Measurements from ENCODE around the gene FPR2. TPM values are rescaled to one million over a fixed set of nuclear protein-coding genes. Genes with fewer than 3 reads are reported as not detected.

FPR2 gene
- total RNA-seq, 1 donor = not detected

GRCh38 chr19:51750400-51751094 is 10.4 kb upstream of the FPR2 start:
- H3K4me3 ChIP-seq (ENCODE audit: low read depth, low read length) = no peak overlapping the region
- TF ChIP-seq CTCF (IDR thresholded peaks at IDR 0.05; ENCODE audit: insufficient read depth, low read length) = no peak
- DNase-seq (ENCODE audit: low read depth) = no peak

- peak; percentile 25 for DNase-seq (ENCODE audit: low read depth)
- TF ChIP-seq CTCF (IDR thresholded peaks at IDR 0.05; ENCODE audit: insufficient read depth, low read length) = no peak
- H3K4me3 ChIP-seq (ENCODE audit: low read depth, low read length) = no peak within 1 kb of the TSS
Measured at GRCh38 chr19:51751655-51752054, 9.3 kb upstream of the FPR2 start, which contains the start of gene FPR1. TSS of gene FPR1 (minus strand) at chr19:51751878. CDS start at chr19:51746994, 4,884 bp downstream.

- H3K4me3 ChIP-seq (ENCODE audit: low read depth, low read length) = no peak overlapping the region
- TF ChIP-seq CTCF (IDR thresholded peaks at IDR 0.05; ENCODE audit: insufficient read depth, low read length) = no peak
- DNase-seq (ENCODE audit: low read depth) = no peak
Measured at GRCh38 chr19:51754109-51754508, 6.9 kb upstream of the FPR2 start.

- no peak overlapping the region for H3K4me3 ChIP-seq (ENCODE audit: low read depth, low read length)
- no peak for DNase-seq (ENCODE audit: low read depth)
- TF ChIP-seq CTCF (IDR thresholded peaks at IDR 0.05; ENCODE audit: insufficient read depth, low read length) = no peak
Measured at GRCh38 chr19:51754770-51755169, 6.2 kb upstream of the FPR2 start.

- H3K4me3 ChIP-seq (ENCODE audit: low read depth, low read length) = no peak overlapping the region
- DNase-seq (ENCODE audit: low read depth) = no peak
- no peak for TF ChIP-seq CTCF (IDR thresholded peaks at IDR 0.05; ENCODE audit: insufficient read depth, low read length)
Measured at GRCh38 chr19:51755571-51755970, 5.4 kb upstream of the FPR2 start.

GRCh38 chr19:51761696-51762095 is 716 bp downstream of the FPR2 start:
- DNase-seq (ENCODE audit: low read depth) = no peak
- H3K4me3 ChIP-seq (ENCODE audit: low read depth, low read length) = no peak overlapping the region
- TF ChIP-seq CTCF (IDR thresholded peaks at IDR 0.05; ENCODE audit: insufficient read depth, low read length) = no peak

- no peak for TF ChIP-seq CTCF (IDR thresholded peaks at IDR 0.05; ENCODE audit: insufficient read depth, low read length)
- no peak overlapping the region for H3K4me3 ChIP-seq (ENCODE audit: low read depth, low read length)
- no peak for DNase-seq (ENCODE audit: low read depth)
Measured at GRCh38 chr19:51765086-51765485, 4.1 kb downstream of the FPR2 start.

Data from fibroblast of the aortic adventitia (primary cell).